Measurements from ENCODE around the gene ATP6V0D1. TPM values are rescaled to one million over a fixed set of nuclear protein-coding genes. Genes with fewer than 3 reads are reported as not detected.

Gene ATP6V0D1
- total and polyA plus RNA-seq, 2 donors (not counting 1 experiment from before 2014, with no cell fraction given): 62.1 to 91.0 TPM

- Histone ChIP-seq H3K4me1 (ENCODE audit: control insufficient read depth in 2 of 2, insufficient read depth in 2 of 2, low read length in 2 of 2) (peaks cover 32 to 34% of the 10 kb centered on the region in 2 donors), H3K9me3 (ENCODE audit: control extremely low read depth in 1 of 3, control insufficient read depth in 2 of 3, insufficient read depth in 1 of 3, low read length in 2 of 3) (peaks cover 0 to 18% (median 0%) of the 10 kb centered on the region in 3 donors), H3K9ac (ENCODE audit: low read length) (no peak overlapping the region), H3K27me3 (replicated peaks in 1 of 4; ENCODE audit: control extremely low read depth in 1 of 4, control insufficient read depth in 3 of 4, insufficient read depth in 4 of 4, low read length in 3 of 4) (peaks cover 0 to 30% (median 25%) of the 10 kb centered on the region in 4 experiments), H2AFZ (ENCODE audit: insufficient read depth, low read depth, low read length, poor library complexity, severe bottlenecking) (no peak overlapping the region), H3K27ac (ENCODE audit: low read length in 2 of 2) (no peak overlapping the region), H3K4me2 (replicated peaks; ENCODE audit: low read depth, low read length, poor library complexity, severe bottlenecking) (no peak overlapping the region), H3K79me2 (ENCODE audit: control insufficient read depth, insufficient read depth, low read length) (no peaks in the 10 kb centered on the region), H4K20me1 (ENCODE audit: control insufficient read depth, insufficient read depth, low read length, poor library complexity, severe bottlenecking) (no peaks in the 10 kb centered on the region), H3K4me3 (ENCODE audit: control extremely low read depth in 1 of 5, extremely low read depth in 1 of 5, insufficient read depth in 1 of 5, low read depth in 2 of 5, low read length in 4 of 5) (no peak overlapping the region), H3K36me3 (replicated peaks in 1 of 2; ENCODE audit: control extremely low read depth in 1 of 2, control insufficient read depth in 1 of 2, extremely low read depth in 1 of 2, insufficient read depth in 2 of 2, low read length in 1 of 2) (no peaks in the 10 kb centered on the region)
- 62% methylated on average over 27 of the region's 27 CpGs for WGBS (ENCODE audit: insufficient coverage)
- DNase-seq (peak; percentile 52), ATAC-seq (ENCODE audit: low read depth) (peak; percentile 26)
- peaks cover 27% of the 10 kb centered on the region for H3K27me3 Mint-ChIP-seq
- H3K4me1 Mint-ChIP-seq: peaks cover 26% of the 10 kb centered on the region
- ChIA-PET CTCF (no interaction called here), POLR2A (no interaction called here)
- no peak overlapping the region for H3K27ac Mint-ChIP-seq
- H3K4me3 Mint-ChIP-seq: peak overlapping the region; percentile 33
- TF ChIP-seq CTCF (IDR thresholded peaks at IDR 0.05) (no peak), EZH2 (IDR thresholded peaks at IDR 0.05; ENCODE audit: borderline replicate concordance, insufficient read depth, low read depth, low read length, poor library complexity, severe bottlenecking) (no peak)
- intact Hi-C loops (cut with micrococcal nuclease): loop anchor here (10.0 kb wide), 1 partner anchor 45 kb away; no protein-coding TSS in a partner anchor
- no peaks in the 10 kb centered on the region for H3K9me3 Mint-ChIP-seq (ENCODE audit: insufficient read depth)
Measured at GRCh38 chr16:67389911-67390815, 90.8 kb downstream of the ATP6V0D1 start.

GRCh38 chr16:67388591-67388990 is 92.4 kb downstream of the ATP6V0D1 start:
- ChIA-PET CTCF (interaction anchor here (1.0 kb wide), 1 partner anchor 11 kb away, joined by 4 read pairs; no protein-coding TSS in a partner anchor), POLR2A (no interaction called here)
- TF ChIP-seq CTCF (IDR thresholded peaks at IDR 0.05): no peak
- TF ChIP-seq EZH2 (IDR thresholded peaks at IDR 0.05; ENCODE audit: borderline replicate concordance, insufficient read depth, low read depth, low read length, poor library complexity, severe bottlenecking): no peak
- peaks cover 18 to 19% of the 10 kb centered on the region in 2 donors for H3K4me1 ChIP-seq (ENCODE audit: control insufficient read depth in 2 of 2, insufficient read depth in 2 of 2, low read length in 2 of 2)
- H3K36me3 ChIP-seq (replicated peaks in 1 of 2; ENCODE audit: control extremely low read depth in 1 of 2, control insufficient read depth in 1 of 2, extremely low read depth in 1 of 2, insufficient read depth in 2 of 2, low read length in 1 of 2): no peaks in the 10 kb centered on the region
- no peak overlapping the region for H3K4me2 ChIP-seq (replicated peaks; ENCODE audit: low read depth, low read length, poor library complexity, severe bottlenecking)
- H4K20me1 ChIP-seq (ENCODE audit: control insufficient read depth, insufficient read depth, low read length, poor library complexity, severe bottlenecking): no peaks in the 10 kb centered on the region
- H3K9ac ChIP-seq (ENCODE audit: low read length): no peak overlapping the region
- WGBS (ENCODE audit: insufficient coverage): 80% methylated on average over 1 of the region's 2 CpGs
- Mint-ChIP-seq H3K4me1 (peaks cover 19% of the 10 kb centered on the region), H3K27me3 (peaks cover 22% of the 10 kb centered on the region), H3K9me3 (ENCODE audit: insufficient read depth) (no peaks in the 10 kb centered on the region), H3K4me3 (no peak overlapping the region), H3K27ac (no peak overlapping the region)
- peaks cover 0 to 15% (median 13%) of the 10 kb centered on the region in 4 experiments for H3K27me3 ChIP-seq (replicated peaks in 1 of 4; ENCODE audit: control extremely low read depth in 1 of 4, control insufficient read depth in 3 of 4, insufficient read depth in 4 of 4, low read length in 3 of 4)
- DNase-seq (no peak), ATAC-seq (ENCODE audit: low read depth) (no peak)
- no peak overlapping the region for H2AFZ ChIP-seq (ENCODE audit: insufficient read depth, low read depth, low read length, poor library complexity, severe bottlenecking)
- H3K79me2 ChIP-seq (ENCODE audit: control insufficient read depth, insufficient read depth, low read length): no peaks in the 10 kb centered on the region
- H3K27ac ChIP-seq (ENCODE audit: low read length in 2 of 2): no peak overlapping the region
- peaks cover 0 to 10% (median 0%) of the 10 kb centered on the region in 3 donors for H3K9me3 ChIP-seq (ENCODE audit: control extremely low read depth in 1 of 3, control insufficient read depth in 2 of 3, insufficient read depth in 1 of 3, low read length in 2 of 3)
- H3K4me3 ChIP-seq (ENCODE audit: control extremely low read depth in 1 of 5, extremely low read depth in 1 of 5, insufficient read depth in 1 of 5, low read depth in 2 of 5, low read length in 4 of 5): no peak overlapping the region
- intact Hi-C loops (cut with micrococcal nuclease): no loop called here
